Esophagus squamous epithelium (tissue), 4 donors: ENCODE measurements around the gene PON1.

Source experiments
- POLR2A ChIP-seq, 4 donors: fragments of 450-650 bp; IDR thresholded peaks; one replicate each; pipeline ENCODE4 v1.6.1; 2017; ENCODE audit warnings: antibody characterized with exemption in 4 of 4, mild to moderate bottlenecking in 4 of 4, moderate library complexity in 3 of 4
- TF ChIP-seq, protein P1 (sequence below), 6 experiments: fragments of 450-650 bp in 4 of 6; fragments of 200-600 bp in 2 of 6; sonication (generic) in 2 of 6; IDR thresholded peaks; one replicate each; pipeline ENCODE4 v1.5.1; 2016 to 2019; ENCODE audit warnings: antibody characterized with exemption in 6 of 6, mild to moderate bottlenecking in 4 of 6, moderate library complexity in 4 of 6

DNA sequence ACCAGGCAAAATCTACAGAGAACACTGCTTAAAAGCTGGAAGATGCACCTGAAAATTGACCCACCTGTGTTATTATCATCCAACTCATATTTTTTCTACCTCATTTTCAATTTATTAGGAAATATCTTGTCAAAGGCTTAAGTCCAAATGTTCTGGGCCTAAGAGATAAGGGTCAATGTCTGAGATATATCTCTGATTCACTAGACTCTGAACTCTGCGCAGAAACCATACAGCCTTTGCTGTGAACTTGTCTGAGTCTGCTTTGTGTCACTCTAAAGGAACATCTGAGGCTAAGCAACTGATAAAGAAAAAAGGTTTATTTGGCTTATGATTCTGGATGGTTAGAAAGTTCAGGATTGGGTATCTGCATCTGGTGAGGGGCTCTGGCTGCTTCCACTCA lies 3.7 kb downstream of the PON1 start:
- TF ChIP-seq, protein P1, sequence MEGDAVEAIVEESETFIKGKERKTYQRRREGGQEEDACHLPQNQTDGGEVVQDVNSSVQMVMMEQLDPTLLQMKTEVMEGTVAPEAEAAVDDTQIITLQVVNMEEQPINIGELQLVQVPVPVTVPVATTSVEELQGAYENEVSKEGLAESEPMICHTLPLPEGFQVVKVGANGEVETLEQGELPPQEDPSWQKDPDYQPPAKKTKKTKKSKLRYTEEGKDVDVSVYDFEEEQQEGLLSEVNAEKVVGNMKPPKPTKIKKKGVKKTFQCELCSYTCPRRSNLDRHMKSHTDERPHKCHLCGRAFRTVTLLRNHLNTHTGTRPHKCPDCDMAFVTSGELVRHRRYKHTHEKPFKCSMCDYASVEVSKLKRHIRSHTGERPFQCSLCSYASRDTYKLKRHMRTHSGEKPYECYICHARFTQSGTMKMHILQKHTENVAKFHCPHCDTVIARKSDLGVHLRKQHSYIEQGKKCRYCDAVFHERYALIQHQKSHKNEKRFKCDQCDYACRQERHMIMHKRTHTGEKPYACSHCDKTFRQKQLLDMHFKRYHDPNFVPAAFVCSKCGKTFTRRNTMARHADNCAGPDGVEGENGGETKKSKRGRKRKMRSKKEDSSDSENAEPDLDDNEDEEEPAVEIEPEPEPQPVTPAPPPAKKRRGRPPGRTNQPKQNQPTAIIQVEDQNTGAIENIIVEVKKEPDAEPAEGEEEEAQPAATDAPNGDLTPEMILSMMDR (IDR thresholded peaks at IDR 0.05) = no peak
- no peak for TF ChIP-seq POLR2A (IDR thresholded peaks at IDR 0.05)
